HEK293T (cell line): ENCODE measurements around the gene RNF152.

Source experiments
- BHLHE40 ChIP-seq: fragments of 450-650 bp; IDR thresholded peaks from 2 replicates; pipeline ENCODE4 v1.6.1; 2016; ENCODE audit warnings: mild to moderate bottlenecking, moderate library complexity, borderline replicate concordance
- FOXM1 ChIP-seq: fragments of 450-650 bp; IDR thresholded peaks from 2 replicates; pipeline ENCODE4 v1.6.1; 2017; ENCODE audit warnings: mild to moderate bottlenecking, borderline replicate concordance
- NFRKB ChIP-seq: fragments of 450-650 bp; IDR thresholded peaks from 2 replicates; pipeline ENCODE4 v1.6.1; 2016; ENCODE audit warnings: mild to moderate bottlenecking, moderate library complexity

- TF ChIP-seq BHLHE40, result no peak
- TF ChIP-seq FOXM1, result no peak
- TF ChIP-seq NFRKB, result no peak
Measured at GRCh38 chr18:61898640-61899101, 5.9 kb upstream of the RNF152 start.
